B cell (primary cell): ENCODE data around the gene BBX.

Source experiments
- CTCF ChIP-seq: fragments of 200-600 bp; IDR thresholded peaks from one replicate; pipeline ENCODE4 v1.8.0; 2022; ENCODE audit warnings: antibody characterized with exemption, mild to moderate bottlenecking
- EZH2 ChIP-seq: IDR thresholded peaks from 2 replicates; pipeline ENCODE4 v1.6.1; 2012; ENCODE audit warnings: borderline replicate concordance, low read depth, mild to moderate bottlenecking, moderate library complexity, low read length; ENCODE audit not compliant: insufficient read depth, poor library complexity, severe bottlenecking

- no peak for TF ChIP-seq CTCF
- no peak for TF ChIP-seq EZH2
These were observed 268.7 kb downstream of the BBX start for GRCh38 chr3:107791450-107791849.
